Measurements from ENCODE around the gene TOP2A. TPM values are rescaled to one million over a fixed set of nuclear protein-coding genes. Genes with fewer than 3 reads are reported as not detected.

TOP2A gene
- total RNA-seq, 1 experiment from 2014 or later = 141 TPM

DNA sequence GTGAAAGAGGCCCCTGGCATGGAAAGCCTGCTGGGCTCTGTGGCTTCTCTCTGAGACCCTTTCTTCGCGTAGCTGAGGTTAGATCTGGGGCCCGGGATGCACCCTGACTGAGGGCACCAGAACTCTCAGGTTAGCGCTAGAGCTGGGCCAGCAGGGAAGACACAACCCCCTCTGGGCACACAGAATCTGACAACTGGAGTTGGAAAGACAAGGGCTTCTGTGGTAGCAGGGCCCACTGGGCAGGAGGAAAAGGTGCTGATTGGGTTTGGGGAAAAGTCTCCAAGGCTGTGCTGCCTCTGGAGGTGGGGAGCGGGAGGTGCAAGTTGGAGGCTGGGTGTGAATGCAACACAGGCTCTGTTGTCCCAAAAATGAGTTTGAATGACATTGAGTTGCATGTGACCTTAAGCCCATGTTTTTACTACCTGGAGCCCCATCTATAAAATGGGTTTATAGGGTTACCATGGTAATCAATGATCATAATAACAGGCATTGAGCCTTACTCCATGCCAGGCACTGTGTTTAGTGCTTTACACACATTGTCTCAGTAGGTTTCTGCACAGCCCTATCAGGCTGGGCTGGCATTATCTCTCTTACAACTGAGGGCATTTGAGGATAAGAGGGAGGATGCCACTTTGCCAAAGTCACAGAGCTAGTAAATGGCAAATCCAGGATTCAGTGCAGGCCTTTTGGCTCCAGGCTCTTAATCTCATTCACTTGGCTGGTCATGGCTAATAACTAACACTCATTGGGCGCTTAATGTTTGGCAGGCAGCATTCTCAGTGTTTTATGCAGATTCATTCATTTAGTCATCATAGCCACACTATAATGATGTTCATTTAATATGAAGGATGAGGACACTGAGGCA, 16.1 kb upstream of the TOP2A start:
- TF ChIP-seq, protein P1, sequence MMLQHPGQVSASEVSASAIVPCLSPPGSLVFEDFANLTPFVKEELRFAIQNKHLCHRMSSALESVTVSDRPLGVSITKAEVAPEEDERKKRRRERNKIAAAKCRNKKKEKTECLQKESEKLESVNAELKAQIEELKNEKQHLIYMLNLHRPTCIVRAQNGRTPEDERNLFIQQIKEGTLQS (IDR thresholded peaks at IDR 0.05) = no peak
- TF ChIP-seq EZH2phosphoT487 (IDR thresholded peaks at IDR 0.05; ENCODE audit: borderline replicate concordance) (no peak), RAD21 (IDR thresholded peaks at IDR 0.05; ENCODE audit: low read depth) (peak; percentile 44; the same call in 1 of the 2 replicates), TCF7L2 (IDR thresholded peaks at IDR 0.05; ENCODE audit: borderline replicate concordance, extremely low read depth, insufficient read depth, insufficient read length) (no peak)
- TF ChIP-seq, protein P2, sequence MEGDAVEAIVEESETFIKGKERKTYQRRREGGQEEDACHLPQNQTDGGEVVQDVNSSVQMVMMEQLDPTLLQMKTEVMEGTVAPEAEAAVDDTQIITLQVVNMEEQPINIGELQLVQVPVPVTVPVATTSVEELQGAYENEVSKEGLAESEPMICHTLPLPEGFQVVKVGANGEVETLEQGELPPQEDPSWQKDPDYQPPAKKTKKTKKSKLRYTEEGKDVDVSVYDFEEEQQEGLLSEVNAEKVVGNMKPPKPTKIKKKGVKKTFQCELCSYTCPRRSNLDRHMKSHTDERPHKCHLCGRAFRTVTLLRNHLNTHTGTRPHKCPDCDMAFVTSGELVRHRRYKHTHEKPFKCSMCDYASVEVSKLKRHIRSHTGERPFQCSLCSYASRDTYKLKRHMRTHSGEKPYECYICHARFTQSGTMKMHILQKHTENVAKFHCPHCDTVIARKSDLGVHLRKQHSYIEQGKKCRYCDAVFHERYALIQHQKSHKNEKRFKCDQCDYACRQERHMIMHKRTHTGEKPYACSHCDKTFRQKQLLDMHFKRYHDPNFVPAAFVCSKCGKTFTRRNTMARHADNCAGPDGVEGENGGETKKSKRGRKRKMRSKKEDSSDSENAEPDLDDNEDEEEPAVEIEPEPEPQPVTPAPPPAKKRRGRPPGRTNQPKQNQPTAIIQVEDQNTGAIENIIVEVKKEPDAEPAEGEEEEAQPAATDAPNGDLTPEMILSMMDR (IDR thresholded peaks at IDR 0.05 in 2 of 3, conservative IDR thresholded peaks at IDR 0.05 in 1 of 3; ENCODE audit: borderline replicate concordance in 1 of 3, insufficient read depth in 1 of 3, low read depth in 2 of 3, low read length in 2 of 3) = peak; percentile 28 to 71 (median 71); a peak in 5 of 6 replicates
- ATAC-seq = peak; percentile 96

More for the DNA sequence above, 16.1 kb upstream of the TOP2A start:
- no peaks in the 10 kb centered on the region for H3K9me3 ChIP-seq (ENCODE audit: control insufficient read depth in 1 of 2, insufficient read depth in 1 of 2, low read depth in 1 of 2, low read length in 2 of 2)
- H3K4me3 ChIP-seq (replicated peaks in 1 of 2; ENCODE audit: low read depth in 1 of 2, low read length in 2 of 2) = no peak overlapping the region
- H3K36me3 ChIP-seq (ENCODE audit: control insufficient read depth in 1 of 2, insufficient read depth in 2 of 2, low read length in 2 of 2) = no peaks in the 10 kb centered on the region
- DNase-seq (ENCODE audit: low read depth, low spot score) = no peak
- no peaks in the 10 kb centered on the region; a peak in 1 of 4 replicates for H3K4me1 ChIP-seq (ENCODE audit: control insufficient read depth in 1 of 2, insufficient read depth in 2 of 2, low read length in 2 of 2)
- peak overlapping the region; percentile 60 for H2AFZ ChIP-seq (ENCODE audit: low read depth, low read length, poor library complexity, severe bottlenecking)
- ChIA-PET CTCF (interaction anchor here (1.6 kb wide), 1 partner anchor 16 kb away, joined by 6 read pairs; the partner anchor contains the start of gene TOP2A), RAD21 (ENCODE audit: low non-redundant PET in 1 of 2, low total read pairs in 2 of 2, uncharacterized antibody in 2 of 2, unreplicated experiment in 2 of 2) (no interaction called here), POLR2A (no interaction called here)
- H3K4me2 ChIP-seq (ENCODE audit: low read length) = no peak overlapping the region
- no peak overlapping the region for H3K9ac ChIP-seq (ENCODE audit: low read length)
- H3K27me3 ChIP-seq (ENCODE audit: insufficient read depth, low read length) = no peaks in the 10 kb centered on the region
- H3K27ac ChIP-seq (ENCODE audit: low read depth, low read length) = no peak overlapping the region
- no TSS peak for BruUV-seq (replicated peaks)
- H3K79me2 ChIP-seq (ENCODE audit: insufficient read depth, low read length) = no peaks in the 10 kb centered on the region
- intact Hi-C loops (cut with micrococcal nuclease) = no loop called here
- H4K20me1 ChIP-seq (ENCODE audit: insufficient read depth) = no peaks in the 10 kb centered on the region
- H3K9me2 ChIP-seq (ENCODE audit: insufficient read depth) = no peaks in the 10 kb centered on the region
